Measurements from ENCODE around the gene PCNP.

DNA sequence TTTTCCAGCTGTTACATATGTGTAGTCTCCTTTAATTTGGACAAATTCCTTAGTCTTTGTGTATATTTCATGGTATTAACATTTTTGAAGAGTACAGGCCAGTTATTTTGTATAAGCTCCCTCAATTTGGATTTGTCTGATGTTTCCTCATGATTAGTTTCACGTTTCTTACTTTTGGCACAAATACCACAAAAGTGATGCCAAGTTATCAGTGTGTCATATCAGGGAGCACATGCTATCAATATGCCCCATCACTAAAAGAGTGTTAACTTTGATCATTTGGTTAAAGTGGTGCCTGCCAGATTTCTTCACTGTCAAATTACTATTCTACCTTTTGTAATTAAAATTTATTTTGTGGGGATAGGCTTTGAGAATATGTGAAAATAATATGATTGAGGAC, 14.6 kb downstream of the PCNP start:
- TF ChIP-seq, protein P1, sequence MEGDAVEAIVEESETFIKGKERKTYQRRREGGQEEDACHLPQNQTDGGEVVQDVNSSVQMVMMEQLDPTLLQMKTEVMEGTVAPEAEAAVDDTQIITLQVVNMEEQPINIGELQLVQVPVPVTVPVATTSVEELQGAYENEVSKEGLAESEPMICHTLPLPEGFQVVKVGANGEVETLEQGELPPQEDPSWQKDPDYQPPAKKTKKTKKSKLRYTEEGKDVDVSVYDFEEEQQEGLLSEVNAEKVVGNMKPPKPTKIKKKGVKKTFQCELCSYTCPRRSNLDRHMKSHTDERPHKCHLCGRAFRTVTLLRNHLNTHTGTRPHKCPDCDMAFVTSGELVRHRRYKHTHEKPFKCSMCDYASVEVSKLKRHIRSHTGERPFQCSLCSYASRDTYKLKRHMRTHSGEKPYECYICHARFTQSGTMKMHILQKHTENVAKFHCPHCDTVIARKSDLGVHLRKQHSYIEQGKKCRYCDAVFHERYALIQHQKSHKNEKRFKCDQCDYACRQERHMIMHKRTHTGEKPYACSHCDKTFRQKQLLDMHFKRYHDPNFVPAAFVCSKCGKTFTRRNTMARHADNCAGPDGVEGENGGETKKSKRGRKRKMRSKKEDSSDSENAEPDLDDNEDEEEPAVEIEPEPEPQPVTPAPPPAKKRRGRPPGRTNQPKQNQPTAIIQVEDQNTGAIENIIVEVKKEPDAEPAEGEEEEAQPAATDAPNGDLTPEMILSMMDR (IDR thresholded peaks at IDR 0.05; ENCODE audit: insufficient read depth, low read length, poor library complexity, severe bottlenecking), result no peak
- TF ChIP-seq EZH2phosphoT487 (conservative IDR thresholded peaks at IDR 0.05; ENCODE audit: low read length), result no peak
